ENCODE results near the gene EYA2.

The EYA2 gene

DNA sequence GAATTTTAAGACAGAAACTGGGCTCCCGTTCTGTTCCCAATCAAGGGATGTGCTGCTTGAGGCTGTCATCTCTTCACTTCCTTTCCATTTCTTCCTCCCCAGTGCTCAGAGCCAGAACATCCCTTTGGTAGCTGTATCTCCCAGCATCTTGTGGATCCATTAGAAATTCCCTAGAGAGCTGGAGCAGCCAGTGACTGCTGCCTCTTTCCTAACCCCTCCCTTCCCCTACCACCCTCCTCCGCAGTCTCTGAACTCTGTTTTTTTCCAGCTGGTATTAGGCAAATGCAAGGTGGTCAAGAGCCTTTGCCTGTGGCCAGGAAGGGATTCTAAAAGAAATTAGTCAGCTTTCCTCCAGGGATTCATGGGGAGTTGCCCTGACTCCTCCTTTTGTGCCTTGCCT, 208.0 kb downstream of the EYA2 start:
- no peak overlapping the region for H3K4me3 ChIP-seq (ENCODE audit: low read length)
- DNase-seq (ENCODE audit: low read depth): peak; percentile 38
- TF ChIP-seq, protein P1, sequence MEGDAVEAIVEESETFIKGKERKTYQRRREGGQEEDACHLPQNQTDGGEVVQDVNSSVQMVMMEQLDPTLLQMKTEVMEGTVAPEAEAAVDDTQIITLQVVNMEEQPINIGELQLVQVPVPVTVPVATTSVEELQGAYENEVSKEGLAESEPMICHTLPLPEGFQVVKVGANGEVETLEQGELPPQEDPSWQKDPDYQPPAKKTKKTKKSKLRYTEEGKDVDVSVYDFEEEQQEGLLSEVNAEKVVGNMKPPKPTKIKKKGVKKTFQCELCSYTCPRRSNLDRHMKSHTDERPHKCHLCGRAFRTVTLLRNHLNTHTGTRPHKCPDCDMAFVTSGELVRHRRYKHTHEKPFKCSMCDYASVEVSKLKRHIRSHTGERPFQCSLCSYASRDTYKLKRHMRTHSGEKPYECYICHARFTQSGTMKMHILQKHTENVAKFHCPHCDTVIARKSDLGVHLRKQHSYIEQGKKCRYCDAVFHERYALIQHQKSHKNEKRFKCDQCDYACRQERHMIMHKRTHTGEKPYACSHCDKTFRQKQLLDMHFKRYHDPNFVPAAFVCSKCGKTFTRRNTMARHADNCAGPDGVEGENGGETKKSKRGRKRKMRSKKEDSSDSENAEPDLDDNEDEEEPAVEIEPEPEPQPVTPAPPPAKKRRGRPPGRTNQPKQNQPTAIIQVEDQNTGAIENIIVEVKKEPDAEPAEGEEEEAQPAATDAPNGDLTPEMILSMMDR (conservative IDR thresholded peaks at IDR 0.05; ENCODE audit: low read length): no peak

DNA sequence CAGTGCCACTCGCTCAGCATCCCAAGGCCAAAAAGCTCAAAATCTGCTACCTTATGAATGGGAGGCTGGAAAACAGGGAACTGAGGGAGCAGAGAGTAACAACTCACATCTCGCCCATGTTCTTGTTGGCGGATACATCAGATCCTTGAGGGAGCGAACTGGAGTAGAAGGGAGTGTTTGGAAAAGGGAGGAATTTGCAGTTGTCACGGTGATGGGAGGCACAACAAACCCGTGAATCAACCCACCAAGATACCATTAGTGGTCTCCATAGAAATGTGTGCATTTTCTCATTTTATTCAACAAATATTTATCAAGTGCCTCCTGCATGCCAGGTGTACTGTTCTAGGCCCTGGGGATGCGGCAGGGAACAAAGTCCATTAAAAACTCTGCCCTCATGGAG, 212.1 kb downstream of the EYA2 start:
- DNase-seq (ENCODE audit: low read depth): no peak
- H3K4me3 ChIP-seq (ENCODE audit: low read length): no peak overlapping the region
- TF ChIP-seq, protein P1 (conservative IDR thresholded peaks at IDR 0.05; ENCODE audit: low read length): no peak

DNA sequence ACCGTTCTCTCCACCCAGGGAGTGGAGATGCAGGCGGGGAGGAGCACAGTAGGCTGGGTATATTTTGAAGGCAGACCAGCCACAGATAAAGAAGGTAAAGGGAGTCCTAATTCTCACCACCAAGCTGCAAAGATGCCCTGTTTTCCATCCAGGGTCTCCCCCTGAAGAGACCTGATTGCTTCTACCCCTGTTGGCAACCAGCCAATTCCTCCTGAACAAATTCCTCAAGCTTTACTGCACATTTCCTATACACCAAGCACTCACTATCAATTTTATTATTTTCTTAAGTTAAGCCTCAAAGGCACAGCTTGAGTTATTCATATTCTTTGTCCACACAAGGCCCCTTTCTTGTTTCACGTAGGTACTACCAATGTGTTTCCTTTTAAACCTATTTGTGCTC, 214.4 kb downstream of the EYA2 start:
- no peak for DNase-seq (ENCODE audit: low read depth)
- no peak overlapping the region for H3K4me3 ChIP-seq (ENCODE audit: low read length)
- TF ChIP-seq, protein P1 (conservative IDR thresholded peaks at IDR 0.05; ENCODE audit: low read length): no peak

DNA sequence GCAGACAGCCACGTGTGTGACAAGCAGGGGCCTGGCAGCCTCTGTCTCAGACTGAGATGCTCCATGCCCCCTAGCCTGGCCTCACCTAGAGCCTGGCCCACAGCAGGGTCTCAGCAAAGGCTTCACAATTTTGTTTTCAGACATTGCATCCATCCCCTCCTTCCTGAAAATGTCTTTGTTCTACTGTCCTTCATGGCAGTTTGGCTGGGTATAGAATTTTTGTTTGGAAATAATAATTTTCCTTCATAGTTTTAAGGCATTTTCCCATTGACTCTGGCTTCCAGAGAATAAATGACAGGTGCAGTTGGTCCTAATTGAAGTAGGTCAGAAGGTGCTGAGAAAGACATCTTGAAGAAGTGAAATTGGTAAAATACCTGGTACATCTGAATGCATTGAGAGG, 216.2 kb downstream of the EYA2 start:
- no peak for DNase-seq (ENCODE audit: low read depth)
- TF ChIP-seq, protein P1 (conservative IDR thresholded peaks at IDR 0.05; ENCODE audit: low read length): no peak
- H3K4me3 ChIP-seq (ENCODE audit: low read length): no peak overlapping the region

DNA sequence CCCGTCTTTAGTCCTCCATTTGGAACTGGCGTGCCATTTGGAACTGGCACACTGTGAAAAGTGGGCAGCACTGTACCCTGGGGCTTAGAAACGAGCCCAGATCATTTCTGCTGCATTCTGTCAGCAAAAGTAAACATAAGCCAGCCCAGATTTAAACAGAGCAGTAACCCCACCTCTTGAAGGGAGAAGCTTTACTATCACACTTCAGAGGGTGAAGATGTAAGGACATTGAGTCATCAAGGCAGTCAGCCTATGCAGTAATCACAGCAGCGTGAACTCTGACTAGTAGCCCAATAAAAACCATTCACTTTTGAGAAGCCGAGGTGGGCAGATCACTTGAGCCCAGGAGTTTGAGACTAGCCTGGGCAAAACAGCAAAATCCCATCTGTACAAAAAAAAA, 216.9 kb downstream of the EYA2 start:
- no peak for DNase-seq (ENCODE audit: low read depth)
- TF ChIP-seq, protein P1 (conservative IDR thresholded peaks at IDR 0.05; ENCODE audit: low read length): no peak

DNA sequence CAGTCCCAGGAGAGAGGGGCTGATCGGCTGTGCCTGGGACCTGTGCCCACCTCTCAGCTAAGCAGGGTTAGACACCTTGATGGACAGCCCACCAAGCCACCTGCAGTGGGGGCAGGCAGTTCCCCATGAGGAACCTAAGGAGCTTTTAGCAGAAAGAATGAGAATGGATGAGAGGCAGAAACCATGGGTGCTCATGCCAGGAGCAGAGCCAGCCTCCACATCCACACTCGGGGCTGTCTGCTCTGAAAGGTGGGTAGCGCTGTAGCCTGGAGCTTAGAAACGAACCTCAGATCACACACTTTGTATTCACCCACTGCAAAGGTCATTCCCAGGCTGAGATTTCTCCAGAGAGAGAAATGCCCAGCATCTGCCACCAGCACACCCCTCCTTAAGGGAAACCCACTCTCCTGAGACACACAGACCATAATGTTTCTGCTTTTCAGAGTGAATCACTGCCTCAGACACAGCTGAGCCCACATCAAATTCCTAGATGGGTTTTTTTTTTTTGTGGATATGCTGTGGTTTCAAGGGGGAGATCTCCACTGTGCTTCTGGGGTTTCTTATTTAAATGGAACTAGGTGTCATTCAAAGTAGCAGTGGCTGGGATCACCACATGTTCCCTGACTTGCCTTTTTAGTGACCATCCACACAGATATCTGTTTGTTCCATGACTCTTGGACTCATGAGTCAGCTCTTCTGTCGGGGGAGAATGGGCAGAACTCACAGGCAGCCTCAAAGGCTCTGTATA, 218.9 kb downstream of the EYA2 start:
- TF ChIP-seq, protein P1 (conservative IDR thresholded peaks at IDR 0.05; ENCODE audit: low read length): no peak
- DNase-seq (ENCODE audit: low read depth): peak; percentile 46
- H3K4me3 ChIP-seq (ENCODE audit: low read length): no peak overlapping the region

More for the DNA sequence above, 216.9 kb downstream of the EYA2 start:
- no peak overlapping the region for H3K4me3 ChIP-seq (ENCODE audit: low read length)

DNA sequence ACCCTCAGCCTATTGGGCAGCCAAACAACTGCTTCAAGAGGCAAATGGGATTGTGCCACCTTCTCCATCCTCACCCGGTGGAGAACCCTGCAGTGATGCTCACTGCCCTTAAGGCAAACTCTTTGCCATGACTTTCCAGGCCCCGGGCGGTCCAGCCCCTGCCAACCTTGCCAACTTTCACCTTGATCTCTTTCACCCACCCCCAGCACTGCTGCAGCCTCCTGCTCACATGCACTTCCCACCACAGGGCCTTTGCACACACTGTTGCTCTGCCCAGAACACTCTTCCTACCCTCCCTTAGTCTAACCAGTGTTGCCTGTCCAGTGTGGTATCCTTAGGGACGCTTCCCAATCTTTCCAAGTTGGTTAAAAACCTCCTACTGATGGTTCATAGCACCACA, 221.1 kb downstream of the EYA2 start:
- DNase-seq (ENCODE audit: low read depth): no peak
- TF ChIP-seq, protein P1 (conservative IDR thresholded peaks at IDR 0.05; ENCODE audit: low read length): no peak
- no peak overlapping the region for H3K4me3 ChIP-seq (ENCODE audit: low read length)
